ENCODE measurements around the gene HTT-AS. TPM values are rescaled to one million over a fixed set of nuclear protein-coding genes. Genes with fewer than 3 reads are reported as not detected.
"Not testable (repeated sequence)": the region's sequence is repeated elsewhere in the genome, so short reads cannot be mapped to it uniquely, and the experiment has no call there.

The HTT-AS gene
- total RNA-seq, 4 donors from 2014 or later: not detected

- H3K4me3 ChIP-seq (ENCODE audit: low read depth, poor library complexity, severe bottlenecking): no peak overlapping the region
- TF ChIP-seq CTCF (IDR thresholded peaks at IDR 0.05): no peak
- no peak for TF ChIP-seq POLR2A (IDR thresholded peaks at IDR 0.05)
- WGBS, 2 donors: 83 to 89% methylated on average over 12 of the region's 12 CpGs
- intact Hi-C loops (cut with DNase I; ENCODE audit: low total_unique reads): no loop called here
- DNase-seq (ENCODE audit: low spot score in 2 of 2): peak in 1 of 2 donors; percentile 63
Measured at GRCh38 chr4:3062471-3062870, 11.9 kb downstream of the HTT-AS start.

- no peak for TF ChIP-seq CTCF (IDR thresholded peaks at IDR 0.05)
- TF ChIP-seq POLR2A (IDR thresholded peaks at IDR 0.05): no peak
- no peak overlapping the region for H3K4me3 ChIP-seq (ENCODE audit: low read depth, poor library complexity, severe bottlenecking)
- 86 to 91% methylated on average over 6 of the region's 6 CpGs for WGBS, 2 donors
- peak in 1 of 2 donors; percentile 15 for DNase-seq (ENCODE audit: low spot score in 2 of 2)
- intact Hi-C loops (cut with DNase I; ENCODE audit: low total_unique reads): no loop called here
Measured at GRCh38 chr4:3060946-3061345, 13.4 kb downstream of the HTT-AS start.

DNA sequence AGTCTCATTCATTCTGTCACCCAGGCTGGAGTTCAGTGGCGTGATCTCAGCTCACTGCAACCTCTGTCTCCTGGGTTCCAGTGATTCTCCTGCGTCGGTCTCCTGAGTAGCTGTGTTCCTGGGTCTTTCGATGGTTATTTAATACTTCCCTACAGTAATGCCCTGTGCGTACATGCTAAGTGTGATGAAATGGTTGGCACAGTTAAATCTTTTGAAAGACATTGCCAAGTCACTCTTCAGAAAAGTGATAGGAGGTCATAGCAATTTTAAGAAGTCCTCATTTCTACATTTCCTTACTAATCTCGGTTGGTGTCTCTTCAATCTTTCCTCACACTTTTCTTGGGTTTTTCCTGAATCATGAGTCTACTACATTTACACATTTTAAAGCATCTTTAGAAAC, 14.4 kb downstream of the HTT-AS start:
- no peak for DNase-seq (ENCODE audit: low spot score in 2 of 2)
- WGBS, 2 donors: 81 to 85% methylated on average over 6 of the region's 6 CpGs
- TF ChIP-seq POLR2A (IDR thresholded peaks at IDR 0.05) (no peak), CTCF (IDR thresholded peaks at IDR 0.05) (no peak)
- intact Hi-C loops (cut with DNase I; ENCODE audit: low total_unique reads): no loop called here
- no peak overlapping the region for H3K4me3 ChIP-seq (ENCODE audit: low read depth, poor library complexity, severe bottlenecking)

DNA sequence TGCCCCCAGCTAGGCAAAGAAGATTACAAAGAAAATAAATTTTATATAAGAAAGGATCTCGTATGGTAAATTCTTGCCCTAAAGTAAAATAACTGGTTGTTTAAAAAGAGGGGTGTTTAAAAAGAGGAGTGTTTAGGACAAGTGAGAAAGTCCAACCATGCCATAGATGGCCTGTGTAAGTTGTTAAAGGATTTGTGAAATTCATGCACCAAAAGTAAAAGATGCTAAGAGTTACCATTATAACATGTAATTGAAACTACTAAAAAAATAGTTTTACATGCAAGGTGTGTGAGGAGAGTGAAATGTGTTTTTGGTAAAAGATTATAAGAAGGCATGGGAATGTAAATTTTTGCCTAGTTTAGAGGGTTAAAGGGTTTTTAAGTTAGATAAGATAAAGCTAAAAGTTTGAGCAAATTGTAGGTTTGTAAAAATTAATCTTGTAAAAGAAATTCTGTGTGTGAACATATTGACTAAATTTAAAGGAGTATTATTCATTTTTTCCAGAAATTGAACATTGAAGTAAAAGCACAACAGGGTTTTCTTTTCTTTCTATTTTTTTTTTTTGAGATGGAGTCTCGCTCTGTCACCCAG, 20.1 kb downstream of the HTT-AS start:
- no peak for DNase-seq (ENCODE audit: low spot score in 2 of 2)
- intact Hi-C loops (cut with DNase I; ENCODE audit: low total_unique reads): no loop called here
- no peak for TF ChIP-seq CTCF (IDR thresholded peaks at IDR 0.05)
- no peak for TF ChIP-seq POLR2A (IDR thresholded peaks at IDR 0.05)
- no peak overlapping the region for H3K4me3 ChIP-seq (ENCODE audit: low read depth, poor library complexity, severe bottlenecking)
- WGBS, 2 donors: 95 to 97% methylated on average over 2 of the region's 2 CpGs

GRCh38 chr4:3051141-3051897, 23.0 kb downstream of the HTT-AS start:
- intact Hi-C loops (cut with DNase I; ENCODE audit: low total_unique reads); H3K4me3 ChIP-seq (ENCODE audit: low read depth, poor library complexity, severe bottlenecking): not testable (repeated sequence)
- 82 to 84% methylated on average over 12 of the region's 12 CpGs for WGBS, 2 donors
- peak in 1 of 2 donors; percentile 53 for DNase-seq (ENCODE audit: low spot score in 2 of 2)

DNA sequence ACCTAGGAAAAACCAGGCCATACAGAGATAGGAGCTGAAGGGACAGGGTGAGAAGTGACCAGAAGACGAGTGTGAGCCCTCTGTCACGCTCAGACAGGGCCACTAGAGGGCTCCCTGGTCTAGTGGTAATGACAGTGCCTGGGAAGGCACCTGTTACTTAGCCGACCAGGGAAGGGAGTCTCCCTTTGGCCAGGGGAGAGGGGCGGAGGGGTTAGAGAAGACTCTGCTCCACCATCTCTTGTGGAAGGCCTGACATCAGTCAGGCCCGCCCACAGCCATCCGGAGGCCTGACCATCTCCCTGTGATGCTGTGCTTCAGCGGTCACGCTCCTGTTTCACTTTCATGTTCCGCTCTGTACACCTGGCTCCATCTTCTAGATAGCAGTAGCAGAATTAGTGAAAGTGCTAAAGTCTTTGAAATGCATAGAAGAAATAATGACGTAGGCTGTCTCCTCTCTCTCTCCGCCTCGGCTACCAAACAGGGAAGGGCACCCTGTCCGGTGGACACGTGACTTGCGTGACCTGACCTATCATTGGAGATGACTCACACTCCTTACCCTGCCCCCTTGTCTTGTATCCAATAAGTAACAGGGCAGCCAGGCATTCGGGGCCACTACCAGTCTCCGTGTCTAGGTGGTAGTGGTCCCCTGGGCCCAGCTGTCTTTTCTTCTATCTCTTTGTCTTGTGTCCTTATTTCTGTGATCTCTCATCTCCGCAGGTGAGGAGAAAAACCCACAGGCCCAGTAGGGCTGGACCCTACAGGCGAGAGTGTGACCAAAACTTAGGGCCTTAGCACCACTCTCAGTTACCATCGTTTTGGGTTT, 26.7 kb downstream of the HTT-AS start:
- no peak overlapping the region for H3K4me3 ChIP-seq (ENCODE audit: low read depth, poor library complexity, severe bottlenecking)
- intact Hi-C loops (cut with DNase I; ENCODE audit: low total_unique reads): no loop called here
- WGBS, 2 donors: 50 to 60% methylated on average over 20 of the region's 20 CpGs
- no peak for DNase-seq (ENCODE audit: low spot score in 2 of 2)
- TF ChIP-seq POLR2A (IDR thresholded peaks at IDR 0.05) (no peak), CTCF (IDR thresholded peaks at IDR 0.05) (no peak)
